GM12801 (cell line): ENCODE data around the gene ALG9.

Experiments
- TF ChIP-seq, protein P1 (sequence below): IDR thresholded peaks from one replicate; pipeline ENCODE4 v1.5.1; 2011; ENCODE audit warnings: control low read depth; ENCODE audit not compliant: insufficient read length; ENCODE audit errors: extremely low read depth

Gene ALG9

DNA sequence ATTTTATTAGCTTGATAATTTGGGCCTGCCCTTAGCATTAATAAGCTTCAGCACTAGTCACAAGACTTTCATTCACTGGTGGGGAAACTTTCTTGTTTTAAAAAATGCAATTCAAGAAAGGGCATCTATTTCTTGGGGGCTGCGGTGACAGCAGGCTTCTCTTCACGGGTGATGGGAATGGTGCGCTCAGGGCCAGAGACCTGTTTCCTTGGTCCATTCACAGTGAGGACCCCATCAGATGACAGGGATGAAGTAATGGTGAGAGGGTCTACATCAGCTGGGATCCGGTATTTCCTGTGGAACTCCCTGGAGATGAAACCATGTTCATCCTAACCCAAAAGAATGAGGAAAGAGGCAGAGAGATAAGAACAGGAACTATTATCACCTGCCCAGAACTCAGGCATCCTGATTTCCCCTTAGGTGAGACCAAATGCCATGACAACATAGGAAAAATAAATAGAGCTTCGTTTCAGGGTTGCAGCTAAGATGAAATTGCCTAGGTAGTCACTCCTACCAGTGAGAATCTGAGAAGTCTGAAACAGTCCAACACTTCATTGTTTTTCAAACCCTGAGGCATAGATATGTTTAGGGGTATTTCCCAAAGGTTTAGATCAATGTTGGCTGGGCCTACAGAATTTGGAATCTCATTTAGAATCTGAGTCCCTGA lies 37.4 kb upstream of the ALG9 start:
- TF ChIP-seq, protein P1, sequence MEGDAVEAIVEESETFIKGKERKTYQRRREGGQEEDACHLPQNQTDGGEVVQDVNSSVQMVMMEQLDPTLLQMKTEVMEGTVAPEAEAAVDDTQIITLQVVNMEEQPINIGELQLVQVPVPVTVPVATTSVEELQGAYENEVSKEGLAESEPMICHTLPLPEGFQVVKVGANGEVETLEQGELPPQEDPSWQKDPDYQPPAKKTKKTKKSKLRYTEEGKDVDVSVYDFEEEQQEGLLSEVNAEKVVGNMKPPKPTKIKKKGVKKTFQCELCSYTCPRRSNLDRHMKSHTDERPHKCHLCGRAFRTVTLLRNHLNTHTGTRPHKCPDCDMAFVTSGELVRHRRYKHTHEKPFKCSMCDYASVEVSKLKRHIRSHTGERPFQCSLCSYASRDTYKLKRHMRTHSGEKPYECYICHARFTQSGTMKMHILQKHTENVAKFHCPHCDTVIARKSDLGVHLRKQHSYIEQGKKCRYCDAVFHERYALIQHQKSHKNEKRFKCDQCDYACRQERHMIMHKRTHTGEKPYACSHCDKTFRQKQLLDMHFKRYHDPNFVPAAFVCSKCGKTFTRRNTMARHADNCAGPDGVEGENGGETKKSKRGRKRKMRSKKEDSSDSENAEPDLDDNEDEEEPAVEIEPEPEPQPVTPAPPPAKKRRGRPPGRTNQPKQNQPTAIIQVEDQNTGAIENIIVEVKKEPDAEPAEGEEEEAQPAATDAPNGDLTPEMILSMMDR: no peak

DNA sequence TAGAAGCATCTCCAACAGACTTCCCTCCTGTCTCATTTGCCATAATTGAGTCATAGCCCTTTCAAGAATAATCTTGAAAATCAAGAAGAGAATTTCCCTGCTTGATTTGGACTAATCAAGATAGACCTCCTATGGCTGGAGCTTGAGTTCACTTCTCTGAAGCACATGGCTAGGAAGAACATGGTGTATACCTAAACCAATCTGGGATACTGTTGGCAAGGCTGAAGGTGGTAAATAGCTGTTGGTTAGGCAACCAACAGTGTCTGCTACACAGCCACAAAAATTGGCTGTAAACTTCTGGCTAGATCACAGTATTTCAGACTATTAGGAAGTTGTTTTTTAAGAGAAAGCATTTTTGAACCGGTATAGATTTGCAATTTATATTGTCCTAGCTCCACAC lies 35.3 kb upstream of the ALG9 start:
- TF ChIP-seq, protein P1: no peak

GRCh38 chr11:111905411-111905810 lies 34.0 kb upstream of the ALG9 start:
- TF ChIP-seq, protein P1: no peak

- TF ChIP-seq, protein P1: no peak
These were observed 15.5 kb upstream of the ALG9 start for GRCh38 chr11:111886844-111887243.

GRCh38 chr11:111886032-111886431 lies 14.7 kb upstream of the ALG9 start:
- TF ChIP-seq, protein P1: no peak

GRCh38 chr11:111882202-111882601 lies 10.8 kb upstream of the ALG9 start:
- TF ChIP-seq, protein P1: no peak

DNA sequence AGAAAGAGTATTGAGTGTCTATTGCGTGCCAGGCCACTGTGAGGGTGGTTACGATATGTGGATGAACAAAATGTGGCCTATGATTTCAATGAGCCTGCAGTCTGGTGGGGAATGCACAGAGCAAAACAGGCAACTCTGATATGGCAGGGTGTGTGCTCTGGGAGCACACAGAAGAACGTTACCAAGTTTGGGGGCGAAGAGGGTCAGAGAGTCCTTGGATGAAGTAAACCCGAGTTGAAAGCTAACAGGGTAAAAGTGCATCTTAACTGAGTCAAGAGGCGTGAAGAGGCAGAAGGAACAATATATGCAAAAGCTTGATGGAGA lies 8.2 kb upstream of the ALG9 start:
- TF ChIP-seq, protein P1: no peak
